DND-41 (cell line): ENCODE measurements around the gene CRABP1.

ENCODE experiments used
- EZH2 ChIP-seq: IDR thresholded peaks from 3 replicates; pipeline ENCODE4 v1.6.1; 2012; ENCODE audit warnings: borderline replicate concordance, low read depth, mild to moderate bottlenecking, moderate library complexity, low read length, inconsistent platforms; ENCODE audit not compliant: severe bottlenecking
- TF ChIP-seq, protein P1 (sequence below): IDR thresholded peaks from 2 replicates; pipeline ENCODE4 v1.5.1; 2012; ENCODE audit warnings: borderline replicate concordance, low read length, moderate library complexity, mild to moderate bottlenecking; ENCODE audit not compliant: poor library complexity, severe bottlenecking; ENCODE audit errors: extremely low read depth

DNA sequence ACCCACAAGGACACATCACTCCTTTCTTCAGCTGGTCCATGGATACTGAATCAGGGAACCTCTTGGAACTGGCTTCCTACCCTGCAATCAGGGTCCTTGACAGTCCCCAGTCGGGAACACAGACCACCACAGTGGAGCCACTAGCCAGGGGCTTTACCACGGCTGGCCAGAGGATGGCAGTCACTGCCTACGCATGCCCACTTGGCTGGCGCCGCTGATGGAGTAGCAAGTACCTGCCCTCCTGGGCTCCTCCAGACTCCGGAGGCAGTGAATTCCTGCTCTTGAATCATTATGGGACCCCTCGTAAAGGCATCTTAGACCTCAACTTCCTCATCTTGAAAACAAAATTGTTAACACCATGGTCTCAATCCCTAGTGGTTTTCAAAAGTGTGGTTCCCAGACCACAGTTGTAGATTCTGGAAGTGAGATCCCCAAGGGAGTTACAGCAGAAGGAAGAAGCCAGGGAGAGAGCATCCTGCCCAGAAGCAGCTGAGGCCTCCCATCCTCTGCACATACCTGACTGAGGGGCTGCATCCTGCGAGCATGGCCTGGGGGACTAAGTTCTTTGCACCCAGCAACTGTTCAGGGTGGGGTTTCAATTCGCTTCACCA is 31.6 kb upstream of the CRABP1 start:
- no peak for TF ChIP-seq EZH2
- TF ChIP-seq, protein P1, sequence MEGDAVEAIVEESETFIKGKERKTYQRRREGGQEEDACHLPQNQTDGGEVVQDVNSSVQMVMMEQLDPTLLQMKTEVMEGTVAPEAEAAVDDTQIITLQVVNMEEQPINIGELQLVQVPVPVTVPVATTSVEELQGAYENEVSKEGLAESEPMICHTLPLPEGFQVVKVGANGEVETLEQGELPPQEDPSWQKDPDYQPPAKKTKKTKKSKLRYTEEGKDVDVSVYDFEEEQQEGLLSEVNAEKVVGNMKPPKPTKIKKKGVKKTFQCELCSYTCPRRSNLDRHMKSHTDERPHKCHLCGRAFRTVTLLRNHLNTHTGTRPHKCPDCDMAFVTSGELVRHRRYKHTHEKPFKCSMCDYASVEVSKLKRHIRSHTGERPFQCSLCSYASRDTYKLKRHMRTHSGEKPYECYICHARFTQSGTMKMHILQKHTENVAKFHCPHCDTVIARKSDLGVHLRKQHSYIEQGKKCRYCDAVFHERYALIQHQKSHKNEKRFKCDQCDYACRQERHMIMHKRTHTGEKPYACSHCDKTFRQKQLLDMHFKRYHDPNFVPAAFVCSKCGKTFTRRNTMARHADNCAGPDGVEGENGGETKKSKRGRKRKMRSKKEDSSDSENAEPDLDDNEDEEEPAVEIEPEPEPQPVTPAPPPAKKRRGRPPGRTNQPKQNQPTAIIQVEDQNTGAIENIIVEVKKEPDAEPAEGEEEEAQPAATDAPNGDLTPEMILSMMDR: peak; percentile 73
